Kidney tubule cell (primary cell): ENCODE results near the gene FOXD4L6.
A peak's percentile ranks its signal among the peaks of the same experiment; 100 is the strongest.
"Not testable (repeated sequence)": the region's sequence is repeated elsewhere in the genome, so short reads cannot be mapped to it uniquely, and the experiment has no call there.

ENCODE experiments used
- DNase-seq: peaks from one replicate; pipeline ENCODE4 v3.0.0-alpha.2; 2018; ENCODE audit warnings: low spot score

FOXD4L6 gene

GRCh38 chr9:41128581-41128980 is at the start of gene FOXD4L6:
Gene FOXD4L6 (minus strand): TSS chr9:41128681. CDS start chr9:41128383, 298 bp downstream.
- DNase-seq, result not testable (repeated sequence)

- DNase-seq, result peak; percentile 0
Measured at GRCh38 chr9:41174994-41175393, 46.5 kb upstream of the FOXD4L6 start.

DNA sequence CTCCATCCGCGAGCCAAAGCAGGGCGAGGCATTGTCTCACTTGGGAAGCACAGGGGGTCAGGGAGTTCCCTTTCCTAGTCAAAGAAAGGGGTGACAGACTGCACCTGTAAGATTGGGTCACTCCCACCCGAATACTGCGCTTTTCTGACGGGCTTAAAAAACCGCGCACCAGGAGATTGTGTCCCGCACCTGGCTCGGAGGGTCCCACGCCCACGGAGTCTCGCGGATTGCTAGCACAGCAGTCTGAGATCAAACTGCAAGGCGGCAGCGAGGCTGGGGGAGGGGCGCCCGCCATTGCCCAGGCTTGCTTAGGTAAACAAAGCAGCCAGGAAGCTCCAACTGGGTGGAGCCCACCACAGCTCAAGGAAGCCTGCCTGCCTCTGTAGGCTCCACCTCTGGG is 21.6 kb upstream of the FOXD4L6 start:
- not testable (repeated sequence) for DNase-seq

- not testable (repeated sequence) for DNase-seq
Measured at GRCh38 chr9:41141878-41142277, 13.4 kb upstream of the FOXD4L6 start.

GRCh38 chr9:41126746-41127446 is 1.6 kb downstream of the FOXD4L6 start:
- not testable (repeated sequence) for DNase-seq

DNA sequence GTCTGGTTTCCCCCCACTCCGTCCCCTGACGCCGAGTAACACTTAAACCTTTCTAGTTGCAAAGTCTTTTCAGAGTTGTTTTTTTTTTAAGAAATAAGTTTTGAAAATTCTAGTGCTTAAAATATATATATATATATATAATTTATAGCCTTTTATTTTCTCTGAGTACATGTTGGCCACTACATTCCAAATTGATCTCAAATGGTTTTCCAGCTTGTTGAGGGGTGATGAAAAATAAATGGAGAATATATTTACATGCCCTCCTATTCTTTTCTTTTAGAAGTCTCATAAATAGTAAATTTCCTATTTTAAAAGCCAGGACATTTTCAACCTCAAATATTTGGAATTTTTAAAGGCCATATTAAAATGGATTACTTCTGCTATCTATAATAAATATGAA is 2.5 kb downstream of the FOXD4L6 start:
- DNase-seq, result not testable (repeated sequence)

GRCh38 chr9:41125109-41125658 is 3.3 kb downstream of the FOXD4L6 start:
- not testable (repeated sequence) for DNase-seq

DNA sequence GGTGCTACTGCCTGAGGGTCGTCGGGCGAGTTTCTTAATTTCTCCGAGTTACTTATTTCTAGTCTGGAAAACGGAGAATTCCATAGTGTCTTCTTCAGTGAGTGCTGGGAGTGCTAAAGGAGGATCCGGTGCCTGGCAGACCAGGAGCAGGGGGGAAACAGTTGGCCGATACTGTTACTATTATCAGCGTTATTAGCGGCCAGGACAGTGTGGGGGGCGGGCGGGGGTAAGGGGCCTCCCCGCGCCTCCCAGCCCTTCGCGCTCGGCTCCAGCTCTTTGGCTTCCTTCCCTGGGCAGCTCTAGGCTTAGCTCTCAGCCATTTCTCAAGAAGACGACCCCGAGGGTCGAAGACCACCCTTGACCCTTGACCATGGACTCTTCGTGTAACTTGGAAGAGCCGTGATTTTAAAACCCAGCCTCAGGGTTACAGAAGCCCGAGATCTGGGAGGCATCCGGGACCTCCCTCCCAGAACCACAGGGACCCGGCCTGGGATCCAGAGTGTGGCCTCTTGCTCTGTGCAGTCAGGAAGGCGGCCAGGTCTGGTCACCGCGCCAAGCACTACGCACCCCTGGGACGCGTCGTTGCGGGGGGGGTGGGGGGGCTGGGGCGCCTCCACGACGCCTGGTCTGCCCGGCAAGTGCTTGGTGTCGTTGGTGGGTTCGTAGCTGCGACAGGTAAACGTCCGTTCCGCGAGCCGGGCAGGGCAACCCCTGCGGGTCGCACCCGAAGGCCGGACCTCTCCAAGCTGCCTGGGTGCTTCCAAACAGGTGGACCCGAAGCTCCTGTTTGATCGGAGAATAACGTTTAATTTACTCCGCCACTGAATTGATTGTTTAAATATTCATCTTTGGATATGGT is 4.0 kb downstream of the FOXD4L6 start:
- not testable (repeated sequence) for DNase-seq

GRCh38 chr9:41123812-41124211 is 4.7 kb downstream of the FOXD4L6 start:
- not testable (repeated sequence) for DNase-seq

DNA sequence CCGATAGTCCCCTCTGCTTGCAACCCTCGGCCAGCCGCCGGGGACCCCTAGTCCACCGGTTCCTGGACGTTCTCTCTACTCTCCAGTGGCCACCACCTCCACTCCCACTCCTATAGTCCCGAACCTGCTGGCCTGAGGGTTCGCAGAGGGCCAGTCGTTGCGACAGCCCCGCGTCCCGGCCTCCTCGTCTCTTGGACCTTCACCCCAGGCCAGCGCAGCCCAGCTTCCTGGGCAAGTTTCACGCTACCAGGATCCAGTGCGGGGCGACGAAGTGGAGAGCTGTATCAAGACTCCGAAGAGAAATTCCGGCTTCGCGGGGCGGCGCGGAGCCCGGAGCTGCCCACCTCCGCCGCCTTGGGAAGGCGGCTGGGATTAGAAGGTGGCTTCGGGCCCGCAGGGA is 5.1 kb downstream of the FOXD4L6 start:
- DNase-seq, result not testable (repeated sequence)

GRCh38 chr9:41120696-41121095 is 7.8 kb downstream of the FOXD4L6 start:
- not testable (repeated sequence) for DNase-seq

DNA sequence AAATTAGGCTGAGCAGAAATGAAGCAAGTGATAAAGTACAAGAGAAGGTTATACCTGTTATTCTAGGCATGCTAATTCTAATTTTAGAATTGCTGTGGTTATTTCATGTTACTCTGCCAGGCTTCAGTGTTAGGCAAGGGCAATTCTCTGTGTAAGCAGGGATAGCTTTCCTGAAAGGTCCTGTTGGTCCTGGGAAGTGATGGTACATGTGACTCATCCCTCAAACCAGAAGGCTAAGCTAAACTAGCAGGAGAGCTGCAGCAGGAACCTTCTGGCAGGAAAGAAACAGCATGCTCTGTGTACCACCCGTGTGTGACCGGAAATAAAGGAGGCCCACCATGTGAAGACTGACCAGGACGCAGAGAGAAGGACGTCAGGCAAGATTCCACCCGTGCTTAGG is 8.8 kb downstream of the FOXD4L6 start:
- not testable (repeated sequence) for DNase-seq

GRCh38 chr9:41119311-41119710 is 9.2 kb downstream of the FOXD4L6 start:
- not testable (repeated sequence) for DNase-seq

DNA sequence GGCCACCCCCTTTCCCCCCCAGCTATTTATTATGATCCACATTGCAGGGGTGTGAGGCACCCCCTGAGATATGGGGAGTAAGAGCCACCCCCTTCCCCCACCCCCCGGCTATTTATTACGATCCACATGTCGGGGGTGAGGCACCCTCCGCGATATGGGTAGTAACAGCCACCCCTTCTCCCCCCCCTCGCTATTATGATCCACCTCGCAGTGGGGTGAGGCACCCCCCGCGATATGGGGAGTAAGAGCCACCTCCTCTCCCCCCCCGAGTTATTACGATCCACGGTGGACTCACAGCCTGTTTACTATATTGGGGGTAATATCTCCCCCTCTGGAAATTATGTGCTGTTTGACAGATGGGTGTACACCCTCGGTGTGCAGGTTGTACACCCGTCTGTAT is 15.1 kb downstream of the FOXD4L6 start:
- not testable (repeated sequence) for DNase-seq

- not testable (repeated sequence) for DNase-seq
Measured at GRCh38 chr9:41111414-41111813, 17.1 kb downstream of the FOXD4L6 start.

DNA sequence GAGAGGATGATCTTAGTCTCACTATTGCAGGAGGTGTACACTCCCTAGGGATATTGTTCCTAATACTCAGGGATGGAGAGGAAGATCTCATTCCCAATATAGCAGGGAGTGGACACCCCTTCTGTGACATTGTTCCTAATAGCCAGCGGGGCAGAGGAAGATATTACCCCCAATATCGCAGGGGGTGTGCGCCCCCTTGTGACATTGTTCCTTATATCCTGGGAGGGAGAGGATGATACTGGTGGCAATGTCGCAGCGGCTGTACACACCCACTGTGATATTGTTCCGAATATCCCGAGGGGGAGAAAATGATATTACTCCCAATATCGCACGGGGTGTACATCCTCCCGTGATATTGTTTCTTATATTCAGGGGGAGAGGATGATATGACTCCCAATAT is 17.6 kb downstream of the FOXD4L6 start:
- DNase-seq, result not testable (repeated sequence)

- DNase-seq, result not testable (repeated sequence)
Measured at GRCh38 chr9:41109253-41109652, 19.2 kb downstream of the FOXD4L6 start.

GRCh38 chr9:41108816-41109215 is 19.7 kb downstream of the FOXD4L6 start:
- DNase-seq, result not testable (repeated sequence)

DNA sequence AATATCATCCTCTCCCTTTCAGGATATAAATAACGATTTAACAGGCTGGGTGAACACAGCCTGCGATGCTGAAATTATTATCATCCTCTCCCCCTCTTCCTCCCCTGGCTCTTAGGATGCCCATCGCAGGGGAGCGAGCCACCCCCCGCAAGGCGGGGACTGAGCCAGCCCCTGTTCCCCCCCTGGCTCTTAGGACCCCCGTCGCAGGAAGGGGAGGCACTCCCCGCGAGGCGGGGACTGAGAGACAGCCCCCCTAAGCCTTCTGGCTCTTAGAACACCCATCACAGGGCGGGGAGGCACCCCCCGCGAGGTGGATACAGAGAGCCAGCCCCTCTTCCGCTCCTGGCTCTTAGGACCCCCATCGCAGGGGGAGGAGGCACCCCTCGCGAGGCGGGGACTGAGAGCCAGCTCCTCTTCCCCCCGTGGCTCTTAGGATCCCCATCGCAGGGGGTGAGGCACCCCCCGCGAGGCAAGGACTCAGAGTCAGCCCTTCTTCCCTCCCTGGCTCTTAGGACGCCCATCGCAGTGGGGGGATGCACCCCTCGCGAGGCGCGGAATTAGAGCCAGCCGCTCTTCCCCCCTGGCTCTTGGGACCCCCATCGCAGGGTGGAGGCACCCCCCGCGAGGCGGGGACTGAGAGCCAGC is 21.9 kb downstream of the FOXD4L6 start:
- not testable (repeated sequence) for DNase-seq

GRCh38 chr9:41105557-41106253 is 22.8 kb downstream of the FOXD4L6 start:
- DNase-seq, result not testable (repeated sequence)

- not testable (repeated sequence) for DNase-seq
Measured at GRCh38 chr9:41104542-41104941, 23.9 kb downstream of the FOXD4L6 start.
